ENCODE measurements around the gene SCUBE1.
A peak's percentile ranks its signal among the peaks of the same experiment; 100 is the strongest.

Gene SCUBE1

GRCh38 chr22:43325176-43325575 is 18.0 kb downstream of the SCUBE1 start:
- no peak for DNase-seq

- DNase-seq, result no peak
Observed at GRCh38 chr22:43320943-43321900, 21.9 kb downstream of the SCUBE1 start.

- DNase-seq, result no peak
Observed at GRCh38 chr22:43319661-43320486, 23.3 kb downstream of the SCUBE1 start.

GRCh38 chr22:43317239-43317638 is 25.9 kb downstream of the SCUBE1 start:
- DNase-seq, result no peak

GRCh38 chr22:43315687-43316217 is 27.4 kb downstream of the SCUBE1 start:
- no peak for DNase-seq

GRCh38 chr22:43314611-43315010 is 28.6 kb downstream of the SCUBE1 start:
- DNase-seq, result no peak

GRCh38 chr22:43313890-43314474 is 29.2 kb downstream of the SCUBE1 start:
- DNase-seq, result no peak

- DNase-seq, result peak; percentile 43
Observed at GRCh38 chr22:43313244-43313889, 29.8 kb downstream of the SCUBE1 start.

GRCh38 chr22:43312608-43313007 is 30.6 kb downstream of the SCUBE1 start:
- DNase-seq, result no peak

GRCh38 chr22:43310798-43311197 is 32.4 kb downstream of the SCUBE1 start:
- no peak for DNase-seq

- DNase-seq, result peak; percentile 35
Observed at GRCh38 chr22:43310311-43310710, 32.9 kb downstream of the SCUBE1 start.

GRCh38 chr22:43308836-43309235 is 34.3 kb downstream of the SCUBE1 start:
- DNase-seq, result no peak

- no peak for DNase-seq
Observed at GRCh38 chr22:43308060-43308830, 34.9 kb downstream of the SCUBE1 start.

GRCh38 chr22:43305806-43306205 is 37.4 kb downstream of the SCUBE1 start:
- no peak for DNase-seq

GRCh38 chr22:43304831-43305590 is 38.2 kb downstream of the SCUBE1 start:
- DNase-seq, result no peak

- no peak for DNase-seq
Observed at GRCh38 chr22:43303751-43304150, 39.4 kb downstream of the SCUBE1 start.

- no peak for DNase-seq
Observed at GRCh38 chr22:43303166-43303565, 40.0 kb downstream of the SCUBE1 start.

GRCh38 chr22:43302531-43303041 is 40.6 kb downstream of the SCUBE1 start:
- no peak for DNase-seq

- DNase-seq, result no peak
Observed at GRCh38 chr22:43301866-43302265, 41.3 kb downstream of the SCUBE1 start.

- DNase-seq, result no peak
Observed at GRCh38 chr22:43300891-43301676, 42.1 kb downstream of the SCUBE1 start.
